Camera-type eye (tissue), 1 donor: ENCODE data around the gene NDUFS2. TPM values are rescaled to one million over a fixed set of nuclear protein-coding genes. Genes with fewer than 3 reads are reported as not detected.

Experiments used
- total RNA-seq: library from RNA; depleted of rRNA; stranded (reverse); fragments of >200 nt; gene quantifications from one replicate; pipeline ENCODE4 v1.2.3, GENCODE V29; 2014

NDUFS2 gene
- total RNA-seq = 103 TPM

GRCh38 chr1:161201836-161202712 lies at the start of gene NDUFS2:
TSS of gene NDUFS2 (plus strand) at chr1:161202367. CDS start at chr1:161202386, 19 bp downstream.

GRCh38 chr1:161153682-161154337 lies 48.4 kb upstream of the NDUFS2 start, which contains the start of gene UFC1:
TSS of gene UFC1 (plus strand) at chr1:161153978. CDS start at chr1:161153998, 20 bp downstream.

GRCh38 chr1:161159087-161159912 lies 42.9 kb upstream of the NDUFS2 start, which contains the start of gene USP21:
TSS of gene USP21 (plus strand) at chr1:161159500. CDS start at chr1:161160641, 1,141 bp downstream.

GRCh38 chr1:161165742-161166668 lies 36.2 kb upstream of the NDUFS2 start, which contains the start of gene PPOX:
TSS of gene PPOX (plus strand) at chr1:161166426. CDS start at chr1:161166848, 422 bp downstream.

GRCh38 chr1:161177112-161177935 lies 24.8 kb upstream of the NDUFS2 start, which contains the start of gene B4GALT3:
TSS of gene B4GALT3 (minus strand) at chr1:161177507. CDS start at chr1:161176060, 1,447 bp downstream.

GRCh38 chr1:161198897-161199431 lies 3.2 kb upstream of the NDUFS2 start, which contains the start of gene ADAMTS4:
TSS of gene ADAMTS4 (minus strand) at chr1:161199054. CDS start at chr1:161198627, 427 bp downstream.

GRCh38 chr1:161215076-161215475 lies 12.9 kb downstream of the NDUFS2 start, which contains the start of gene FCER1G:
TSS of gene FCER1G (plus strand) at chr1:161215295. CDS start at chr1:161215322, 27 bp downstream.

GRCh38 chr1:161225534-161226319 lies 23.6 kb downstream of the NDUFS2 start, which contains the start of gene TOMM40L:
TSS of gene TOMM40L (plus strand) at chr1:161226060. CDS start at chr1:161226490, 430 bp downstream.

GRCh38 chr1:161238039-161238473 lies 35.9 kb downstream of the NDUFS2 start, which contains the start of gene NR1I3:
TSS of gene NR1I3 (minus strand) at chr1:161238203. CDS start at chr1:161236565, 1,638 bp downstream.

GRCh38 chr1:161258439-161259344 lies 56.5 kb downstream of the NDUFS2 start, which contains the start of gene PCP4L1:
TSS of gene PCP4L1 (plus strand) at chr1:161258745. CDS start at chr1:161258975, 230 bp downstream.

Other genes starting within 250 kb of the NDUFS2 start
- not detected for gene ITLN2, start 247.6 kb upstream of the NDUFS2 start, total RNA-seq
- gene F11R, start 181.2 kb upstream of the NDUFS2 start, total RNA-seq = 19.3 TPM
- 29.7 TPM for gene TSTD1, start 163.4 kb upstream of the NDUFS2 start, total RNA-seq
- 69.9 TPM for gene USF1, start 156.4 kb upstream of the NDUFS2 start, total RNA-seq
- gene ARHGAP30, start 132.5 kb upstream of the NDUFS2 start, total RNA-seq = 2.1 TPM
- 3.6 TPM for gene NECTIN4, start 112.8 kb upstream of the NDUFS2 start, total RNA-seq
- 4.6 TPM for gene KLHDC9, start 104.0 kb upstream of the NDUFS2 start, total RNA-seq
- gene PFDN2, start 84.3 kb upstream of the NDUFS2 start, total RNA-seq = 28.0 TPM
- gene NIT1, start 84.3 kb upstream of the NDUFS2 start, total RNA-seq = 24.8 TPM
- gene DEDD, start 69.7 kb upstream of the NDUFS2 start, total RNA-seq = 40.2 TPM
- gene UFC1, start 48.4 kb upstream of the NDUFS2 start, total RNA-seq = 107 TPM
- 28.2 TPM for gene USP21, start 42.9 kb upstream of the NDUFS2 start, total RNA-seq
- gene PPOX, start 35.9 kb upstream of the NDUFS2 start, total RNA-seq = 24.5 TPM
- gene B4GALT3, start 24.9 kb upstream of the NDUFS2 start, total RNA-seq = 25.2 TPM
- 5.4 TPM for gene ADAMTS4, start 3.3 kb upstream of the NDUFS2 start, total RNA-seq
- gene FCER1G, start 12.9 kb downstream of the NDUFS2 start, total RNA-seq = 6.3 TPM
- gene APOA2, start 21.3 kb downstream of the NDUFS2 start, total RNA-seq = not detected
- gene TOMM40L, start 23.7 kb downstream of the NDUFS2 start, total RNA-seq = 13.5 TPM
- not detected for gene NR1I3, start 35.8 kb downstream of the NDUFS2 start, total RNA-seq
- gene PCP4L1, start 56.4 kb downstream of the NDUFS2 start, total RNA-seq = 31.3 TPM
- gene MPZ, start 107.6 kb downstream of the NDUFS2 start, total RNA-seq = 19.4 TPM
- 63.4 TPM for gene SDHC, start 112.0 kb downstream of the NDUFS2 start, total RNA-seq
- gene CFAP126, start 165.5 kb downstream of the NDUFS2 start, total RNA-seq = not detected